ENCODE data around the gene TMEM115. TPM values are rescaled to one million over a fixed set of nuclear protein-coding genes. Genes with fewer than 3 reads are reported as not detected.

Gene TMEM115
- total and polyA plus RNA-seq, 2 of the 4 experiments (the other 2 are of a cell fraction): 35.3 to 47.3 TPM

- POLR2A ChIA-PET (ENCODE audit: unreplicated experiment): no interaction called here
- intact Hi-C loops (cut with micrococcal nuclease) (no loop called here), dilution Hi-C loops (cut with HindIII; ENCODE audit: low sequenced_read_pairs, unreplicated experiment) (no loop called here), in situ Hi-C loops (cut with MboI; ENCODE audit: low sequenced_read_pairs) (no loop called here)
- no peak for TF ChIP-seq MAZ (IDR thresholded peaks at IDR 0.05; ENCODE audit: borderline replicate concordance, low read depth, low read length)
- no peak for TF ChIP-seq MAFK (IDR thresholded peaks at IDR 0.05; ENCODE audit: low read depth, low read length)
- TF ChIP-seq USF2 (IDR thresholded peaks at IDR 0.05; ENCODE audit: low read depth, low read length): no peak
- no peak for TF ChIP-seq RFX5 (IDR thresholded peaks at IDR 0.05; ENCODE audit: low read depth, low read length)
- TF ChIP-seq CTCF (conservative IDR thresholded peaks at IDR 0.05; ENCODE audit: low read depth, low read length): no peak
- TF ChIP-seq RCOR1 (IDR thresholded peaks at IDR 0.05; ENCODE audit: insufficient replicate concordance, low read length): no peak
- TF ChIP-seq ELK1 (IDR thresholded peaks at IDR 0.05; ENCODE audit: borderline replicate concordance, low read depth, low read length): no peak
- no peak for TF ChIP-seq NFE2L2 (IDR thresholded peaks at IDR 0.05; ENCODE audit: low read depth, low read length)
- no peak for TF ChIP-seq MXI1 (IDR thresholded peaks at IDR 0.05; ENCODE audit: borderline replicate concordance, low read depth, low read length)
- TF ChIP-seq FOS (IDR thresholded peaks at IDR 0.05; ENCODE audit: low read depth, low read length): no peak
- TF ChIP-seq RAD21 (IDR thresholded peaks at IDR 0.05; ENCODE audit: low read length): no peak
- no peak for TF ChIP-seq CEBPB (IDR thresholded peaks at IDR 0.05; ENCODE audit: low read depth, low read length)
- no peak for TF ChIP-seq SMC3 (IDR thresholded peaks at IDR 0.05; ENCODE audit: low read depth, low read length)
- no peak overlapping the region for H2AK5ac ChIP-seq (ENCODE audit: low read depth, low read length)
- H3K4ac ChIP-seq (ENCODE audit: low read depth, low read length): no peak overlapping the region
- no peak for DNase-seq
- no peaks in the 10 kb centered on the region for H3K9me3 ChIP-seq (ENCODE audit: control insufficient read depth, insufficient read depth, low read length)
- no peak overlapping the region for H2BK120ac ChIP-seq (ENCODE audit: low read depth, low read length)
- ATAC-seq (ENCODE audit: low read depth): no peak
- no peak overlapping the region for H2BK5ac ChIP-seq (ENCODE audit: low read depth, low read length, poor library complexity, severe bottlenecking)
- H2BK20ac ChIP-seq (ENCODE audit: low read depth, low read length): no peak overlapping the region
- H4K91ac ChIP-seq (ENCODE audit: insufficient read depth, low read depth, low read length): no peak overlapping the region
- no peaks in the 10 kb centered on the region for H3K4me1 ChIP-seq (ENCODE audit: control insufficient read depth, insufficient read depth, low read length)
- no peak overlapping the region for H3K4me3 ChIP-seq (ENCODE audit: insufficient read depth, low read depth, low read length)
- peaks cover 56% of the 10 kb centered on the region for H3K27me3 ChIP-seq (ENCODE audit: control insufficient read depth, insufficient read depth, low read length)
- no peaks in the 10 kb centered on the region for H3K79me1 ChIP-seq (ENCODE audit: low read depth in 1 of 2, low read length in 2 of 2)
- H3K14ac ChIP-seq (replicated peaks; ENCODE audit: low read depth, low read length): no peak overlapping the region
- no peaks in the 10 kb centered on the region for H3K9me1 ChIP-seq (ENCODE audit: insufficient read depth, low read length)
- H4K5ac ChIP-seq (ENCODE audit: low read depth, low read length): no peak overlapping the region
- WGBS, 2 experiments (ENCODE audit: extremely low coverage in 2 of 2, insufficient read length in 1 of 2): 17% methylated on average over 1 of the region's 5 CpGs; no CpG with 5 or more reads in 1 of the 2 experiments
- H3K56ac ChIP-seq (ENCODE audit: extremely low read depth, insufficient read depth, low read length): no peak overlapping the region
- no peaks in the 10 kb centered on the region for H4K20me1 ChIP-seq (ENCODE audit: insufficient read depth, low read length)
- no peak overlapping the region for H3K9ac ChIP-seq (ENCODE audit: low read depth, low read length)
- no peak overlapping the region for H2AK9ac ChIP-seq (replicated peaks; ENCODE audit: low read depth, low read length, poor library complexity)
- no peak overlapping the region for H3K23ac ChIP-seq (ENCODE audit: low read depth, low read length)
- H2BK15ac ChIP-seq (ENCODE audit: low read depth, low read length): no peak overlapping the region
- no peak overlapping the region for H3K4me2 ChIP-seq (ENCODE audit: low read depth, low read length)
- H3K27ac ChIP-seq (ENCODE audit: insufficient read depth, low read length): no peak overlapping the region
- H3K18ac ChIP-seq (ENCODE audit: low read depth, low read length): no peak overlapping the region
- H2AFZ ChIP-seq (replicated peaks; ENCODE audit: low read length, poor library complexity): no peak overlapping the region
- BruUV-seq (replicated peaks): no TSS peak
- CTCF ChIA-PET: no interaction called here
- no peaks in the 10 kb centered on the region for H3K36me3 ChIP-seq (ENCODE audit: control insufficient read depth, insufficient read depth, low read length)
- no peak overlapping the region for H4K8ac ChIP-seq (ENCODE audit: low read depth in 2 of 2, low read length in 2 of 2)
Measured at GRCh38 chr3:50392101-50392715, 32.9 kb upstream of the TMEM115 start.
